ENCODE data around the gene HSPBP1.

The HSPBP1 gene

DNA sequence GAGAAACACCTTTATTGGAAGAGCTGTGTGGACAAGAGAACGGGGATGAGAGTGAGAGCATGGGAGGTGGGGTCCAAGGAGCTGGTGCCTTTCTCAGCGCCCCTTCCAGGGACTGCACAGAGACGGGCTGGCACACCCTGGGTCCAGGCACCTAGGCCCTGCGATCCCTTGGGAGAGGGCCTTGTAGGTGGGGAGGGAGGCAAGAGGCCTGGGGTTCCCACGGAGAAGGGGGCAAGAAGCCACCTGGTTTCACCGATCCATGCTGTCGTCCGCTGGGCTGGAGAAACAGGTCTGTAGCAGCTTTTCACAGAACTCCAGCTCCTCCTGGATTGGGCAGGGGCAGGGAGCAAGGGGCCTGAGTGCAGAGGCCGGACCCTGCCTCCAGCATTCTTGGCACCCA is 17.6 kb downstream of the HSPBP1 start:
- TF ChIP-seq, protein P1, sequence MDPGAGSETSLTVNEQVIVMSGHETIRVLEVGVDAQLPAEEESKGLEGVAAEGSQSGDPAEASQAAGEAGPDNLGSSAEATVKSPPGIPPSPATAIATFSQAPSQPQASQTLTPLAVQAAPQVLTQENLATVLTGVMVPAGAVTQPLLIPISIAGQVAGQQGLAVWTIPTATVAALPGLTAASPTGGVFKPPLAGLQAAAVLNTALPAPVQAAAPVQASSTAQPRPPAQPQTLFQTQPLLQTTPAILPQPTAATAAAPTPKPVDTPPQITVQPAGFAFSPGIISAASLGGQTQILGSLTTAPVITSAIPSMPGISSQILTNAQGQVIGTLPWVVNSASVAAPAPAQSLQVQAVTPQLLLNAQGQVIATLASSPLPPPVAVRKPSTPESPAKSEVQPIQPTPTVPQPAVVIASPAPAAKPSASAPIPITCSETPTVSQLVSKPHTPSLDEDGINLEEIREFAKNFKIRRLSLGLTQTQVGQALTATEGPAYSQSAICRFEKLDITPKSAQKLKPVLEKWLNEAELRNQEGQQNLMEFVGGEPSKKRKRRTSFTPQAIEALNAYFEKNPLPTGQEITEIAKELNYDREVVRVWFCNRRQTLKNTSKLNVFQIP (CRISPR knock-in tag; IDR thresholded peaks at IDR 0.05; ENCODE audit: borderline replicate concordance, low read depth) = no peak
- TF ChIP-seq OSR1 (CRISPR knock-in tag; IDR thresholded peaks at IDR 0.05) (no peak), TCF4 (CRISPR knock-in tag; IDR thresholded peaks at IDR 0.05; ENCODE audit: borderline replicate concordance) (no peak), ESRRG (CRISPR knock-in tag; IDR thresholded peaks at IDR 0.05) (no peak), ZNF565 (CRISPR knock-in tag; conservative IDR thresholded peaks at IDR 0.05; ENCODE audit: low read depth) (no peak), TOX (CRISPR knock-in tag; IDR thresholded peaks at IDR 0.05; ENCODE audit: borderline replicate concordance) (no peak), ZNF70 (CRISPR knock-in tag; IDR thresholded peaks at IDR 0.05) (no peak), ZFP3 (CRISPR knock-in tag; IDR thresholded peaks at IDR 0.05) (no peak), ZC3H10 (CRISPR knock-in tag; IDR thresholded peaks at IDR 0.05) (no peak), RARB (CRISPR knock-in tag; IDR thresholded peaks at IDR 0.05) (no peak), PPARA (CRISPR knock-in tag; IDR thresholded peaks at IDR 0.05; ENCODE audit: borderline replicate concordance) (no peak), ZNF8 (CRISPR knock-in tag; IDR thresholded peaks at IDR 0.05) (no peak), BACH2 (CRISPR knock-in tag; IDR thresholded peaks at IDR 0.05; ENCODE audit: borderline replicate concordance) (no peak), ZFP30 (CRISPR knock-in tag; IDR thresholded peaks at IDR 0.05) (no peak), GLIS3 (CRISPR knock-in tag; IDR thresholded peaks at IDR 0.05) (no peak), CSDC2 (CRISPR knock-in tag; IDR thresholded peaks at IDR 0.05) (no peak), ARNTL (CRISPR knock-in tag; IDR thresholded peaks at IDR 0.05; ENCODE audit: borderline replicate concordance, low read depth) (no peak)
- TF ChIP-seq, protein P2, sequence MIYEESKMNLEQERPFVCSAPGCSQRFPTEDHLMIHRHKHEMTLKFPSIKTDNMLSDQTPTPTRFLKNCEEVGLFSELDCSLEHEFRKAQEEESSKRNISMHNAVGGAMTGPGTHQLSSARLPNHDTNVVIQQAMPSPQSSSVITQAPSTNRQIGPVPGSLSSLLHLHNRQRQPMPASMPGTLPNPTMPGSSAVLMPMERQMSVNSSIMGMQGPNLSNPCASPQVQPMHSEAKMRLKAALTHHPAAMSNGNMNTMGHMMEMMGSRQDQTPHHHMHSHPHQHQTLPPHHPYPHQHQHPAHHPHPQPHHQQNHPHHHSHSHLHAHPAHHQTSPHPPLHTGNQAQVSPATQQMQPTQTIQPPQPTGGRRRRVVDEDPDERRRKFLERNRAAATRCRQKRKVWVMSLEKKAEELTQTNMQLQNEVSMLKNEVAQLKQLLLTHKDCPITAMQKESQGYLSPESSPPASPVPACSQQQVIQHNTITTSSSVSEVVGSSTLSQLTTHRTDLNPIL (CRISPR knock-in tag; IDR thresholded peaks at IDR 0.05; ENCODE audit: low read depth) = no peak
- TF ChIP-seq, protein P3, sequence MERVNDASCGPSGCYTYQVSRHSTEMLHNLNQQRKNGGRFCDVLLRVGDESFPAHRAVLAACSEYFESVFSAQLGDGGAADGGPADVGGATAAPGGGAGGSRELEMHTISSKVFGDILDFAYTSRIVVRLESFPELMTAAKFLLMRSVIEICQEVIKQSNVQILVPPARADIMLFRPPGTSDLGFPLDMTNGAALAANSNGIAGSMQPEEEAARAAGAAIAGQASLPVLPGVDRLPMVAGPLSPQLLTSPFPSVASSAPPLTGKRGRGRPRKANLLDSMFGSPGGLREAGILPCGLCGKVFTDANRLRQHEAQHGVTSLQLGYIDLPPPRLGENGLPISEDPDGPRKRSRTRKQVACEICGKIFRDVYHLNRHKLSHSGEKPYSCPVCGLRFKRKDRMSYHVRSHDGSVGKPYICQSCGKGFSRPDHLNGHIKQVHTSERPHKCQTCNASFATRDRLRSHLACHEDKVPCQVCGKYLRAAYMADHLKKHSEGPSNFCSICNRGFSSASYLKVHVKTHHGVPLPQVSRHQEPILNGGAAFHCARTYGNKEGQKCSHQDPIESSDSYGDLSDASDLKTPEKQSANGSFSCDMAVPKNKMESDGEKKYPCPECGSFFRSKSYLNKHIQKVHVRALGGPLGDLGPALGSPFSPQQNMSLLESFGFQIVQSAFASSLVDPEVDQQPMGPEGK (CRISPR knock-in tag; IDR thresholded peaks at IDR 0.05; ENCODE audit: borderline replicate concordance) = no peak
- TF ChIP-seq, protein P4, sequence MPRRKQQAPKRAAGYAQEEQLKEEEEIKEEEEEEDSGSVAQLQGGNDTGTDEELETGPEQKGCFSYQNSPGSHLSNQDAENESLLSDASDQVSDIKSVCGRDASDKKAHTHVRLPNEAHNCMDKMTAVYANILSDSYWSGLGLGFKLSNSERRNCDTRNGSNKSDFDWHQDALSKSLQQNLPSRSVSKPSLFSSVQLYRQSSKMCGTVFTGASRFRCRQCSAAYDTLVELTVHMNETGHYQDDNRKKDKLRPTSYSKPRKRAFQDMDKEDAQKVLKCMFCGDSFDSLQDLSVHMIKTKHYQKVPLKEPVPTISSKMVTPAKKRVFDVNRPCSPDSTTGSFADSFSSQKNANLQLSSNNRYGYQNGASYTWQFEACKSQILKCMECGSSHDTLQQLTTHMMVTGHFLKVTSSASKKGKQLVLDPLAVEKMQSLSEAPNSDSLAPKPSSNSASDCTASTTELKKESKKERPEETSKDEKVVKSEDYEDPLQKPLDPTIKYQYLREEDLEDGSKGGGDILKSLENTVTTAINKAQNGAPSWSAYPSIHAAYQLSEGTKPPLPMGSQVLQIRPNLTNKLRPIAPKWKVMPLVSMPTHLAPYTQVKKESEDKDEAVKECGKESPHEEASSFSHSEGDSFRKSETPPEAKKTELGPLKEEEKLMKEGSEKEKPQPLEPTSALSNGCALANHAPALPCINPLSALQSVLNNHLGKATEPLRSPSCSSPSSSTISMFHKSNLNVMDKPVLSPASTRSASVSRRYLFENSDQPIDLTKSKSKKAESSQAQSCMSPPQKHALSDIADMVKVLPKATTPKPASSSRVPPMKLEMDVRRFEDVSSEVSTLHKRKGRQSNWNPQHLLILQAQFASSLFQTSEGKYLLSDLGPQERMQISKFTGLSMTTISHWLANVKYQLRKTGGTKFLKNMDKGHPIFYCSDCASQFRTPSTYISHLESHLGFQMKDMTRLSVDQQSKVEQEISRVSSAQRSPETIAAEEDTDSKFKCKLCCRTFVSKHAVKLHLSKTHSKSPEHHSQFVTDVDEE (CRISPR knock-in tag; IDR thresholded peaks at IDR 0.05) = no peak
- ATAC-seq = no peak

DNA sequence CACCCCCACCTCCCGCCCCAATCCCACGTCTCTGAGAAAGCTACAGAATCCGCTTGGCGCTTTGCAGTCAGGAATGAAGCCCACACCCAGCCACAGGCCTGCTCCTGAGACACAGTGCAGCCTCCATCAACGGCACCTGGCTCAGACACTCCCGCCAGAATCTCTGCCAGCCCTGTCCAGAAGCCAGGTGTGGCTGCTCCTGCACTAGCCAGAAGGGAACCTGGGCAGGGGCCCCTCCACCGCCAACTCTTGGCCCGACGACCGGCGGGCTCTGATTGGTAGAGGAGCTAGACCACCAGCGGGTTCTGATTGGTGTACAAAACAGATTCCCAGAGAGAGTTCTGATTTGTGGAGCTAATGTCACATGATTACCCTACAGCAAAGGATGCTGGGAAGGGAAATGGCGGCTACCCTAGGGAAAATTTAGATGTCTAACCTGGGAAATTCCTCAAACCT is 18.2 kb downstream of the HSPBP1 start:
- no peak for ATAC-seq
- TF ChIP-seq TCF4 (CRISPR knock-in tag; IDR thresholded peaks at IDR 0.05; ENCODE audit: borderline replicate concordance) (no peak), PPARA (CRISPR knock-in tag; IDR thresholded peaks at IDR 0.05; ENCODE audit: borderline replicate concordance) (no peak), ZNF70 (CRISPR knock-in tag; IDR thresholded peaks at IDR 0.05) (no peak), ESRRG (CRISPR knock-in tag; IDR thresholded peaks at IDR 0.05) (no peak), ARNTL (CRISPR knock-in tag; IDR thresholded peaks at IDR 0.05; ENCODE audit: borderline replicate concordance, low read depth) (no peak), TOX (CRISPR knock-in tag; IDR thresholded peaks at IDR 0.05; ENCODE audit: borderline replicate concordance) (no peak), CSDC2 (CRISPR knock-in tag; IDR thresholded peaks at IDR 0.05) (no peak), RARB (CRISPR knock-in tag; IDR thresholded peaks at IDR 0.05) (no peak), ZNF8 (CRISPR knock-in tag; IDR thresholded peaks at IDR 0.05) (no peak), ZNF565 (CRISPR knock-in tag; conservative IDR thresholded peaks at IDR 0.05; ENCODE audit: low read depth) (no peak)
- TF ChIP-seq, protein P5, sequence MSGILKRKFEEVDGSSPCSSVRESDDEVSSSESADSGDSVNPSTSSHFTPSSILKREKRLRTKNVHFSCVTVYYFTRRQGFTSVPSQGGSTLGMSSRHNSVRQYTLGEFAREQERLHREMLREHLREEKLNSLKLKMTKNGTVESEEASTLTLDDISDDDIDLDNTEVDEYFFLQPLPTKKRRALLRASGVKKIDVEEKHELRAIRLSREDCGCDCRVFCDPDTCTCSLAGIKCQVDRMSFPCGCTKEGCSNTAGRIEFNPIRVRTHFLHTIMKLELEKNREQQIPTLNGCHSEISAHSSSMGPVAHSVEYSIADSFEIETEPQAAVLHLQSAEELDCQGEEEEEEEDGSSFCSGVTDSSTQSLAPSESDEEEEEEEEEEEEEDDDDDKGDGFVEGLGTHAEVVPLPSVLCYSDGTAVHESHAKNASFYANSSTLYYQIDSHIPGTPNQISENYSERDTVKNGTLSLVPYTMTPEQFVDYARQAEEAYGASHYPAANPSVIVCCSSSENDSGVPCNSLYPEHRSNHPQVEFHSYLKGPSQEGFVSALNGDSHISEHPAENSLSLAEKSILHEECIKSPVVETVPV (CRISPR knock-in tag; IDR thresholded peaks at IDR 0.05) = no peak
- TF ChIP-seq, protein P1 (CRISPR knock-in tag; IDR thresholded peaks at IDR 0.05; ENCODE audit: borderline replicate concordance, low read depth) = no peak
- TF ChIP-seq, protein P3 (CRISPR knock-in tag; IDR thresholded peaks at IDR 0.05; ENCODE audit: borderline replicate concordance) = no peak
- TF ChIP-seq, protein P2 (CRISPR knock-in tag; IDR thresholded peaks at IDR 0.05; ENCODE audit: low read depth) = no peak

Measured in SK-N-SH treated with all-trans-retinoic acid at 6 μM for 48 hours (cell line).